Right lung (tissue), 5 donors: ENCODE data around the gene OLFML2A. TPM values are rescaled to one million over a fixed set of nuclear protein-coding genes. Genes with fewer than 3 reads are reported as not detected.

Experiments used
- DNase-seq, 2 donors: peaks; one replicate each; pipeline ENCODE4 v3.0.0-alpha.2; 2013
- polyA plus RNA-seq, 5 donors: library from polyadenylated mRNA; unstranded; fragments of 120-200 nt; gene quantifications; one replicate each; pipeline versions ENCODE4 v1.2.1 to v1.2.3, GENCODE V29; 2013; ENCODE audit warnings: inconsistent platforms in 1 of 5, low replicate concordance in 1 of 5; ENCODE audit not compliant: insufficient read length in 5 of 5, insufficient read depth in 1 of 5

Gene OLFML2A
- polyA plus RNA-seq, 5 donors, result 27.9 to 72.1 (median 41.4) TPM

DNA sequence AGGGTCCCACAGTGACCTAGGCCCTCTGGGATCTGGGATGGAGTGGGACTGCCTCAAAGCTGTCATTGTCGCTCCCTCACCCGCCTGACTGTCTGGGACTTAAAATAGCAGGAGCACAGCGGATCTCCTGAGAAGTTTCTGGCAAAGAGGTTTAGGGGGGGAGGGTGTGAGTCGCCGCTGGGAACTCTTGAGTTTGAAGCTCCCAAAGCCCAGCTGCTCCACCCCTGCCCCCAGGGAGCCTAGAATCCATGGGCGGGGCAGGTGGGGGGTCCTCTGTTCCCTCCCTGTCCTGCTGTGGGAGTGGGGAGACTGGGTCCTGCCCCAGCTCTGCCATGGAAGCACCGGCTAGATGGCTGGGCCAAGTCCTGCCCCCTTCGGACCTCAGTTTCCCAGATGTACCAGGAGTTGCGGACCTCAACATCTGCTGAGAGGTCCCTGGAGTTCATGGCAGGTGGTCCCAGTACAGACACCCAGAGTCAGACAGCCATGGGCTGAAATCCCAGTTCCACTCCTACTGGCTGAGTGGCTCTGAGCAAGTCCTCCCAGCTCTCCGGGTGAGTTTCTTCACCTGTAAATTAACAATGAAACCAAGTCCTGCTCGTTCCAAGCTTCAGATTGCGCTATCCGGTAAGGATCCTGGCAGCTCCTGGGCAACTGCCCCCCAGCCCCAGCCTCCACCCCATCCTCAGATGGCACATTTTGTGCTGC, 75.3 kb downstream of the OLFML2A start:
- DNase-seq, result no peak

DNA sequence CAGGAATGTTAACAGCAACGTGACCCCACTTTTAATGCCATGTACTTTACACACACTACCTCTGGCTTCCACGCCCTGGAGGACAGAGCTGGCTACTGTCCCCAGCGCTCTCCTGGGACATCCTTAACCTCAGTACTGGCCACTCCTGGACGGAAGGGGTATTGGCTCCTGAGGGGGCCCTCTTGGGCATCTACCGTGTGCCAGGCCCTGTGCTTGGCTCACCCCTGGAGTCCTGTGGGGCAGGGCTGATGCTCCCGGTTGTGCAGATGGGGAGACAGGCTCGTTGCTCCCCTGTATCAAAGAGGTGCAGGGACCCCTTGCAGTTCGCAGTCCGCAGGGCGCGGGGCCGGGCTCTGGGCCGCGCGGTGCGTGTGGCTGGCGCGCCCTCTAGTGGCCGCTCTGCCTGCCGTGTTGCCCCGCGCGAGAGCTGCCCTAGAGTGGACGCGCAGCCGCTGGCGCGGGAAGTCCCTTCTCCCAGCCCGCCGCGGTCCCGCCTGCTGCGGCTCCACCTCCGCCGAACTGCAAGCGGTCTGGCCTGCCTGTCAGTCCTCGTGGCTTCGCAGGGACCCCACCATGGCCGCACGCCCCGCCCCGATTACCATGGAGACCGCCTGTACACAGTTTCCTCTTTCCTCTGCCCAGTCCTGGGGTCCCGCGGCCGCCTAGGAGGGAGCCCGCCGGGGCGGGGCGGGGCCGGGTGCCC, 76.0 kb downstream of the OLFML2A start, which contains the start of gene WDR38:
TSS of gene WDR38 (plus strand) at position 632 of the 703 bp plus-strand sequence. CDS start 72 bp downstream, outside the sequence.
- peak; percentile 72 to 75 for DNase-seq

DNA sequence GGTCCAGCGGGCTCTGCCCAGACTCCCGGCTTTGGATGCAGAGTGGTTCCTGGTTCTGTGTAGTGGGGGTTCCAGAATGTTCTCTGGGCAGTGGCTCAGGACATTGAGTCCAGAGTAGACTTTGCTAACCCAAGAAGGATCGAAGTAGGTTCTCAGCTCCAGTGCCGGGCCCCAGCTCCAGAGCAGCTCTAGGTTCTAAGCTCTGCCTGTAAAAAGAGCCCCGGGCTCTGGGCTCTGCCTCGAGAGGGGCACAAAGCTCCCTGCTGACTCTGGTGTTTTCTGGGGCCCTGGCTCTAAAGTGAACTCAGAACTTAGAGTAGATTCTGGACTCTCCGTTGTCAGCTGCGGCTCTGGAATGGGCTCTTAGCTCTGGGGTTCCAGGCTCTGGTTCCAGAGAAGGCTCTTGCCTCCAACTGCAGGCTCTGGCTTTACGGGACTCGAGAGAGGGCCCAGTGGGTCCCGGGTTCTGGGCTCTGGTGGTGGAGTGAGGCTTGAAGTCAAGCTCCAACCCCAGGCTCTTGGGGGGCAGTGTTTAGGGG, 76.7 kb downstream of the OLFML2A start:
- no peak for DNase-seq

DNA sequence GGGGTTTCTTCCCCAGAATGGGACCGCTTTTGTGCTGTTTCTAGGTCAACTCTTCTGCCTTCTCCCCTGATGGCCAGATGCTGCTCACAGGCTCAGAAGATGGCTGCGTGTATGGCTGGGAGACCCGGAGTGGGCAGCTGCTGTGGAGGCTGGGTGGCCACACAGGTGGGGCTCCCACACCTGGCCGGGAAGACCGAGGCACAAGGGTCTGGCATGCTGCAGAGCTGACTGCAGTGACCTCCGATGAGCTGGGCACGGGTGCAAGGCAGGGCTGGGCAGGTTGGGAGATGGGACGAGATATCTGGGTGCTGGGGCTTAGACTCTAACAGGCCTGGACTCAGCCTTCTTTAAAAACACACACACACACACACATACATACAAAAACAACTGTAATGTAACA, 77.2 kb downstream of the OLFML2A start:
- DNase-seq, result no peak

DNA sequence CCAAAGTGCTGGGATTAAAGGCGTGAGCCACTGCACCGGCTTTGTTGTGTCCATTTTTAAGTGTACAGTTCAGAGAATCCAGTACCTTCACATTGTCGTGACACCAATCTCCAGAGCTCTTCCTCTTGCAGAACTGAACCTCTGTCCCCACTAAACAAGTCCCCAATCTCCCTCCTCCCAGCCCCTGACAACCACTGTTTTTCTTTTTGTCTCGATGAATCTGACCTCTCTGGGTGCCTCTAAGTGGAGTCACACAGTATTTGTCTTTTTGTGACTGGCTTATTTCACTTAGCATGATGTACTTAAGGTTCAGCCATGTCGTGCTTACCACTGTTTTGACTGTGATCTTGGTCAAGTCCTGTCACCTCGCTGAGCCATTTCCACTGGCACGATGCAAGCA, 77.9 kb downstream of the OLFML2A start:
- DNase-seq, result no peak

DNA sequence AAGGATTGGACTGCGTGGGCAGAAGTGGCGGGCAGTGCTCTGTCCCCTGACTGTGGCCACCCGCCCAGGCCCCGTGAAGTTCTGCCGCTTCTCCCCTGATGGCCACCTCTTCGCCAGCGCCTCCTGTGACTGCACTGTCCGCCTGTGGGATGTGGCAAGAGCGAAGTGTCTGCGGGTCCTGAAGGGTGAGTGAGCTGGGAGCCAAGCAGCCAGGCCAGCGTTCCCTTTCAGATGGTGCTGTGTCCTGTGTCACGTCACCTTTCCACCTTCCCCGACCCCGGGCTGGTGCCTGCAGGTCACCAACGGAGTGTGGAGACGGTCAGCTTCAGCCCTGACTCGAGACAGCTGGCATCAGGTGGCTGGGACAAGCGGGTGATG, 78.6 kb downstream of the OLFML2A start:
- DNase-seq, result no peak

DNA sequence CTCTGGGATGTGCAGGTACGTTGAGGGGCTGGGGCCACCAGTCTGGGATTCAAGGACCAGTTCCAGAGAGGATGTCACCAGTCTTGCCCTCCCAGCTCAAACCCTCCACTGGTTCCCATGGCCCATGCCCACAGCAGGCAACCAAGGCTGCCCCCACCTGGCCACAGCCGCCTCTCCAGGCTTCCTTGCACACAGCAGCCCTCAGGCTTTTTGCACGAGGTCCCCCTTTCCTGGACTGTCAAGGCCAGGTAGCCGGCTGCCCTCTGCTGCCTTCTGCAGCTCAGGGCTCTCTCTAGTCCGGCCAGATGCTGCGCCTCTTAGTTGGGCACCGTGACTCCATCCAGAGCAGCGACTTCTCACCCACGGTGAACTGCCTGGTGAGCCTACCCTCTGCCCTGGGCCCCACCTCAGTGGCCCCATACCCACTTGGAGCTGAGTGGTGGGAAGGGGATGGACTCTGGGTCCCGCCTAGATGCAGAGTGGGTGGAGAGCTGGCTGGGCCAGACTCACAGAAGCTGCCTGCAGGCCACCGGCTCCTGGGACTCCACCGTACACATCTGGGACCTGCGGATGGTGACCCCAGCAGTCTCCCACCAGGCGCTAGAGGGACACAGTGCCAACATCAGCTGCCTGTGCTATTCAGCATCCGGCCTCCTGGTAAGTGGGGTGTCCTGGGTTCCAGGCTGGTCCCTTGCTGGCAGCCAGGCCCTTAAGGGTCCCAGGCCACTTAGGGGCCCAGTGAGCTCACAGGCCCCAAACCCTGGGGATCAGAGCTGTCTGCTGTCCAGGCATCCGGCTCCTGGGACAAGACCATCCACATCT, 79.2 kb downstream of the OLFML2A start:
- no peak for DNase-seq

DNA sequence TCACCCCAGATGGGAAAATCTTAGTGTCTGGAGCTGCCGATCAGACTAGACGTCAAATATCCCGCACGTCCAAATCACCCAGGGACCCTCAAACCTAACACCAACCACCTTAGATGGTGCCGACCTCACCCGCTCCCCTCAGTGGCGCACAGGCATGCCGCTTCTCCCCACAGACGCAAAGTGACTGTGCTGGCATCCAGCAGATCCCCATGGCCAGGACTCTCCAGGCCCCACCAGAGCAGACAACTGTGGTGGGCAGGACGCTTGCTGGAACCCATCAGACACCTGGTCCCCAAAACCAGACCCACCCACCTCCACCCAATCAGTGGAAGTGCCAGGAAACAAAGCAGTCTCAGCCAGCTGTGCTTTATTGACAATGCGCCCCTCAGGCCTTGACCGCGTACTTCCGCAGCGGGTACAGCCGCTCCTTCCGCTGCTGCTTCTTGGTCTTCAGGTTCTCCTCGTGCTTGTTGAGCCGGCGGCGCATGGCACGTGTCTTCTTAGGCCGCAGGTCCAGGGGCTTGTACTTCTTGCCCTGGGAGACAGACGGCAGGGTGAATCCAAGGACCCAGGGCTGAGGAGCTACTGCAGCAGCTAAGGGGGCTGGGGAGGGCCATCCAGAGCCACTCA, 80.7 kb downstream of the OLFML2A start:
- no peak for DNase-seq

DNA sequence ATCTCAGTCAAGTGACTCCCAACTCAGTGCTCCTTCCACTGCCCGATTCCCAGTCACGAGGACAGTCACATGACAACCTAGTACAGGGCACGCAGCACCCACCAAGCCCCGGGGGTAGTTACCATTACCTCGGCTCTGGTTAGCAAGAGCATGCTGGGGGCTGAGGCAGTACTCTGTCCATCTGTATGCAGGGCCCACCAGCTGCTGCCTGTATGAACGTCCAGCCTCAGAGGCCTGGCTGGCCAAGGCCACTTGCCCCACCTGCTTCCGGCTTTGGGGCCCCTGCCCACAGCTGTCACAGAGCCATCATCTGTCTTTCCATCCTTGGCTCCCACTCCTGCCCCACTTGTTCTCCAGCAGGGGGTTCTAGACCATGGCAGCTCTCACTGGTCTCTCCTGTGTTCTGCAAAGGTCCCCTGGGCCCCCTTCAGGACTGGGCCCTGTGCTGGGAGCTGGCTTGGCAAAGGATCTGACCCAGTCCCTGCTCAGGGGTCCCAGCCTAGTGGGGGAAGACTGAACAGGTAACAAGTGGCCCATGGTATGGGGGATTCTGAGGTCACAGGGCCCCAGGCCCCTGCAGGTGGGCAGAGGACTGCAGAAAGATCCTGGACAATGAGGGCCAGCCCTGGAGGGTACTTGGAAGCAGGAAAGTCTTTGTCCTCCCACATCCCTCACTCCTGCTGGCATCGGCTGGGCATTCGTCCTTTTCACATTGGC, 81.6 kb downstream of the OLFML2A start:
- no peak for DNase-seq

DNA sequence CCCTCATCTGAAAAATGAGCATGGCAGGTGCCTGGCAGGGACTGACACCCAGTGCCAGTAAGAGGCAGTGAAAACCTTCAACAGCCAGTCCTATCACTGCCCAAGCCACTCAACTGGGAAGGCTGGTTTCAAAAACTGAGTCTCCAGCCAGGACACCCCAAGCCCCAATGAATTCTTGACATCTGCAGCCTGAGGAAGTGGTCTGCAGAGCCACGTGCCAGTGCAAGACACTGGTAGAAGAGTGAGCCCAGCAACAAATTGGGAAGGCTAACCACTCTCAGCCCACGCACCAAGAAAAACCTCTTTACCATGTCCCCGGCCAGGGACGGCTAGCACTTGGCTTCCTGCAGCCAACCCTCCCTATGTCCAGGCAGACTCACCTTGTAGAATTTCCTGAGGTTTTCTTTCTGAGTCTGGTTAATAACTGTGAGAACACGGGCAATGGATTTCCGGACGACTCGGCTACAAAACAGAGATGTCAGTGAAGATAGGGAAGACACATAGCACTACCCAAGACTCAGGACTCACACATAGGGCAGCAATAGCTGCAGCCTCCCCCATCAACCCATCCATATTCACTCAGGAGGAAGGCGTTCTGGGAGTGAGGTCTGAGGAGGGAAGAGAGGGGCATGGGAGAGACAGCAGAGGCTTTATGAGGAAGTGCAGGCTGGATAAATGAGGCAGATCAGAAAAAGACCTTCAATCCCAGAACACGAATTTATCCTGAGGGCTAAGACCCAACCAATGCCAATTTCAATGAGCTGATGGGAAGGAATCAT, 83.1 kb downstream of the OLFML2A start:
- no peak for DNase-seq

DNA sequence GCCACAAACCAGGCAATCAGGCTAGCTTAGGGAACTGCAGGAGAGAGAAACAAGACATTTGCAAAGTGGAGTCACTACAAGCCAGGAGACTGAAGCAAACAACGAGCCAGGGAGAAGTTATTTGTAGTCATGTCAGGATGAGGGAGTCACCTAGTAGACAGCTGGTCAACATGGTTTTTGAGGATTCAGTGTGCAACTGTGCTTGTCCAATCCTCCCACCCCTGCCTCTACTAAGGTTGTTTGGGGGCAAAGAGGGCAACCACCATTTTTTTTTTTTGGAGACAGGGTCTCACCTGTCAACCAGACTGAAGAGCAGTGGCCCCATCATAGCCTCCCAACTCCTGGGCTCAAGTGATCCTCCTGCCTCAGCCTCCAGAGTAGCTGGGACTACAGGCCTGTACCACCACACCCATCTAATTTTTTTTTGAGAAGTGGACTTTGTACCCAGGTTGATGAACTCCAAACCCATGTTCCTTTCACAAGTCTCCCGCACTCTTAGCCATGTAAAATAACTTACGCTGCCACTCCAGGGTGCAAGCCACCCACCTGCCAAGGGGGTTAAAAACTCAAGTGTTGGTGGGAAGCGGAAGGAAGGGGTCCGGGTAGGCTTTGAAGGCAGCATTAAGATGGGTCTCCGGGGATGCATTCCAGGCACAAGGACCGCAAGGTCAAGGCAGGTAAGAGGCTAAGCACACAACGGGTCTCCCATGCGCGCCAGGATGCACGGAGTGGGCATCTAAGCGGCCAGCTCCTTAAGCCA, 83.8 kb downstream of the OLFML2A start:
- no peak for DNase-seq

DNA sequence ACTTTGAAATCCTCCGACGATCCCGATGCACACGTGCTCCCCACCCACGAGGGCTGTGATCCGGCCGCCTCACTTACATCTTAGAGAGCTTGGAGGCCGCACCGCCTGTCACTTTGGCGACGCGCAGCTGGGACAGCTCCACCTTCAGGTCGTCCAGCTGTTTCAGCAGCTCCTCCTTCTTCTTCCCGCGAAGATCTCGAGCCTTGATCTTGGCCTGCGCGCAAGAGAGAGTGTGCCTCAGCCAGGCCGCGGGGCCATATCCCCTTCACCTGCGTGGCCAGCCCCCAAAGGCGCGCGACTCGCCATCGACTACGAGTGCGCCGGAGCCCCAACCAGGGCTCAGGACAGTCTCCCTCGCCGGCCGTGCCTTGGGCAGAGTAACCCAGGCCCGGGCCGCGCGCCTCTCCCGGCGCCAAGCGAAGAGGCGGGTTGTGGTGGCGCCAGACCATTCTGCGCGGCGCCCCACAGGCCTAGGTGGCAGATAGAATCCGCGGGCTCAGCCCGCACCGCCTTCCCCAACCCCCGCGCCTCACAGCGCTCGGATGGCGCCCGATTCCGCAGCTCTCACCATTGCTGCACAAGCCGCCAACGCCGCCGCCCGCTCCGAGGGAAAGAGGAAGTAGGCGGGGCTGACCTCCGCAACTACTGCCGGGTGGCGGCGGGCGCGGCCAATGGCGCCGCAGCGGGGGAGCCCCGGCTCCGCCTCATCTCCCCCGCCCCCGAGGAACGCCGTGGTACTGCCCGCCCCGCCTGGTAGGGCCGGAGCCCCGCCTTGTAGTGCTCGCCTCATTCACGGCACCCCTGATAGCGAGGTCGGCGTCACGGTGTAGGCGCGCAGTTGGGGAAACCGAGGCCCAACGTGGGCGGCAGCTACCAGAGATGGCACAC, 84.7 kb downstream of the OLFML2A start, which contains the start of the genes ARPC5L and RPL35:
TSS of gene ARPC5L (plus strand) at position 789 of the 888 bp plus-strand sequence. CDS start 7,161 bp downstream, outside the sequence.
TSS of gene RPL35 (minus strand) at position 616 of the 888 bp plus-strand sequence. CDS start at position 571, 45 bp downstream.
- peak; percentile 93 to 94 for DNase-seq

DNA sequence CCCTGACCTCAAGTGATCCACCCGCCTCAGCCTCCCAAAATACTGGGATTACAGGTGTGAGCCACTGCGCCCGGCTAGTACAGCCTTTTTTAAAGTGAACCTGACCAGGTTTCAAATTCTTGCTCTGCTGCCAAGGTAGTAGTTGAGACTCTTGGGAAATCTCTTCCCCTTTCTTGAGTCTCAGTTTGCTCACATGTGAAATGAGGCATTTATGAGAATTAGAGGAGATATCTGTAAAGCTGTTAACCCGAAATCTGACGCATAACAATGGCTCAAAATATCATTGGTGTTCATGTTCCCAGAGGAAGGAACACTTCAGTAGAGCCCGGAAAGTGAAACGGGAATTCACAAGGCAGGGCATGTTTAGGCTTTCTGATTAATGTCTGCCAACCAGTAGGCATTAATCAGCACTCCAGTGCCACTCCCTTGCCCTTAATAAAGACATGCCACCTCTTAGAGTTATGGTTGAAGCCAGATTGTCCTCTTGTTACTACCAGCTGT, 86.5 kb downstream of the OLFML2A start:
- DNase-seq, result no peak
